ENCODE results near the gene LAT.

LAT gene

DNA sequence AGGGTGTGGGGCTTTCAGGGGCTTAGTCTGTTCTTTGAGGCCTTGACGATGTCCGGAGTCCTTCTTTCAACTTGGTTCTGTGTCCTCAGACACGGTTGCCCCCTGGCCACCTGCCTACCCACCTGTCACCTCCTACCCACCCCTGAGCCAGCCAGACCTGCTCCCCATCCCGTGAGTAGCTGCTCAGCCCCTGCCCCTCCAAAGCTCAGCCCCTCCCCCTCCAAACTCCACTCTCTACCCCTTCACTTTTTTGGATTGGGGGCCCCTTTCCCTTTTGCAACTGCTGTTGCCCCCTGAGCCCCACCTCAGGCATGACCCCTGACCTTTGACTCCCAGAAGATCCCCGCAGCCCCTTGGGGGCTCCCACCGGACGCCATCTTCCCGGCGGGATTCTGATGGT lies 1.2 kb downstream of the LAT start:
- Histone ChIP-seq H4K20me1 (ENCODE audit: insufficient read depth, low read length, poor library complexity, severe bottlenecking) (no peaks in the 10 kb centered on the region), H3K36me3 (ENCODE audit: insufficient read depth, low read length) (no peaks in the 10 kb centered on the region; the same call in 1 of the 2 replicates), H3K79me2 (ENCODE audit: insufficient read depth, low read length) (peaks cover 26% of the 10 kb centered on the region), H3F3A (ENCODE audit: low read depth) (no peaks in the 10 kb centered on the region; the same call in 1 of the 2 replicates), H2AFZ (ENCODE audit: low read length) (no peak overlapping the region), H3K4me2 (ENCODE audit: low read depth, low read length, poor library complexity, severe bottlenecking) (peak overlapping the region; percentile 92), H3K9ac (ENCODE audit: low read depth, low read length, poor library complexity, severe bottlenecking) (peak overlapping the region; percentile 88), H3K9me3 (ENCODE audit: insufficient read depth, low read depth, low read length) (peaks cover 4% of the 10 kb centered on the region; the same call in 1 of the 2 replicates), H3K27me3 (ENCODE audit: insufficient read depth, low read length, poor library complexity, severe bottlenecking) (no peaks in the 10 kb centered on the region), H3K9me2 (replicated peaks; ENCODE audit: low read depth, low read length) (no peaks in the 10 kb centered on the region), H3K4me3 (ENCODE audit: low read length, poor library complexity, severe bottlenecking) (peak overlapping the region; percentile 89), H3K4me1 (ENCODE audit: insufficient read depth, low read length, poor library complexity, severe bottlenecking) (peaks cover 39% of the 10 kb centered on the region)
- TF ChIP-seq EZH2phosphoT487 (IDR thresholded peaks at IDR 0.05; ENCODE audit: borderline replicate concordance), result no peak
- TF ChIP-seq, protein P1, sequence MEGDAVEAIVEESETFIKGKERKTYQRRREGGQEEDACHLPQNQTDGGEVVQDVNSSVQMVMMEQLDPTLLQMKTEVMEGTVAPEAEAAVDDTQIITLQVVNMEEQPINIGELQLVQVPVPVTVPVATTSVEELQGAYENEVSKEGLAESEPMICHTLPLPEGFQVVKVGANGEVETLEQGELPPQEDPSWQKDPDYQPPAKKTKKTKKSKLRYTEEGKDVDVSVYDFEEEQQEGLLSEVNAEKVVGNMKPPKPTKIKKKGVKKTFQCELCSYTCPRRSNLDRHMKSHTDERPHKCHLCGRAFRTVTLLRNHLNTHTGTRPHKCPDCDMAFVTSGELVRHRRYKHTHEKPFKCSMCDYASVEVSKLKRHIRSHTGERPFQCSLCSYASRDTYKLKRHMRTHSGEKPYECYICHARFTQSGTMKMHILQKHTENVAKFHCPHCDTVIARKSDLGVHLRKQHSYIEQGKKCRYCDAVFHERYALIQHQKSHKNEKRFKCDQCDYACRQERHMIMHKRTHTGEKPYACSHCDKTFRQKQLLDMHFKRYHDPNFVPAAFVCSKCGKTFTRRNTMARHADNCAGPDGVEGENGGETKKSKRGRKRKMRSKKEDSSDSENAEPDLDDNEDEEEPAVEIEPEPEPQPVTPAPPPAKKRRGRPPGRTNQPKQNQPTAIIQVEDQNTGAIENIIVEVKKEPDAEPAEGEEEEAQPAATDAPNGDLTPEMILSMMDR (conservative IDR thresholded peaks at IDR 0.05; ENCODE audit: low read length), result no peak

GRCh38 chr16:28986492-28986891 lies 1.6 kb downstream of the LAT start:
- H3K4me3 ChIP-seq (ENCODE audit: low read length, poor library complexity, severe bottlenecking), result peak overlapping the region; percentile 89
- no peaks in the 10 kb centered on the region for H4K20me1 ChIP-seq (ENCODE audit: insufficient read depth, low read length, poor library complexity, severe bottlenecking)
- H3F3A ChIP-seq (ENCODE audit: low read depth), result no peaks in the 10 kb centered on the region; the same call in 1 of the 2 replicates
- peaks cover 4% of the 10 kb centered on the region; the same call in 1 of the 2 replicates for H3K9me3 ChIP-seq (ENCODE audit: insufficient read depth, low read depth, low read length)
- H2AFZ ChIP-seq (ENCODE audit: low read length), result no peak overlapping the region
- H3K4me1 ChIP-seq (ENCODE audit: insufficient read depth, low read length, poor library complexity, severe bottlenecking), result peaks cover 39% of the 10 kb centered on the region
- H3K36me3 ChIP-seq (ENCODE audit: insufficient read depth, low read length), result no peaks in the 10 kb centered on the region; the same call in 1 of the 2 replicates
- H3K9ac ChIP-seq (ENCODE audit: low read depth, low read length, poor library complexity, severe bottlenecking), result no peak overlapping the region
- TF ChIP-seq, protein P1 (conservative IDR thresholded peaks at IDR 0.05; ENCODE audit: low read length), result no peak
- no peak for TF ChIP-seq EZH2phosphoT487 (IDR thresholded peaks at IDR 0.05; ENCODE audit: borderline replicate concordance)
- H3K4me2 ChIP-seq (ENCODE audit: low read depth, low read length, poor library complexity, severe bottlenecking), result peak overlapping the region; percentile 92
- H3K27me3 ChIP-seq (ENCODE audit: insufficient read depth, low read length, poor library complexity, severe bottlenecking), result no peaks in the 10 kb centered on the region
- H3K79me2 ChIP-seq (ENCODE audit: insufficient read depth, low read length), result peaks cover 26% of the 10 kb centered on the region
- H3K9me2 ChIP-seq (replicated peaks; ENCODE audit: low read depth, low read length), result no peaks in the 10 kb centered on the region

DNA sequence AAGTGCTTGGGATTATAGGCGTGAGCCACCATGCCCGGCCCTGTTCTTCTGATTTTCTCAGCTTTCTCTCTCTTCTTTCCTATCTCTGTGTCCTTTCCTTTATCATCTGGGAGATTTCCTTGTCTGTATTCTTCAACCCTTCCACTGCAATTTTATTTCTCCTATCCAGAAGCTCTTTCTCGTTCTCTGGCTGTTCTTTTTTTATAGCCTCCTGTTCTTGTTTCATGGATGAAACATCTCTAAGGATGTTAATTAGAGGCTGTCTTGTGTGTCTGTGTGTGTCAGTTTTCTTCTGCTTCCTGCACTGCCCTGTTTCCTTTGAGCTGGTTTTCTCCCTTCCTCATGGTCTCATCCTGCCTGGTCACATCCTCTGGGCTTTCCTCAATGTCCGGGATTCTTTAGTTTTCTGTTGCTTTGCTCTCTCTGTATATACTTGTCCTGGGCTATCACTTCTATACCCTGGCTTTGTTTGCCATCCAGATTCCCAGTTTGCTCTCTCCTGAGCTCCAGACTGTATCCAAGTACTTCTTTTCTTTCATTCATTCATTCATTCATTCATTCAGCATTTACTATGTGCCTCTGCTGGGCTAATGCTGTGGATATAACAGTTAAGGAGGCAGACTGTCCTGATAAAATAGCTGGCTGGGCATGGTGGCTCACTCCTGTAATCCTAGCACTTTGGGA lies 2.5 kb downstream of the LAT start:
- Histone ChIP-seq H3K79me2 (ENCODE audit: insufficient read depth, low read length) (peaks cover 26% of the 10 kb centered on the region), H3K9me3 (ENCODE audit: insufficient read depth, low read depth, low read length) (peaks cover 4% of the 10 kb centered on the region; the same call in 1 of the 2 replicates), H3K4me1 (ENCODE audit: insufficient read depth, low read length, poor library complexity, severe bottlenecking) (peaks cover 39% of the 10 kb centered on the region), H3F3A (ENCODE audit: low read depth) (no peaks in the 10 kb centered on the region; the same call in 1 of the 2 replicates), H4K20me1 (ENCODE audit: insufficient read depth, low read length, poor library complexity, severe bottlenecking) (no peaks in the 10 kb centered on the region), H3K9me2 (replicated peaks; ENCODE audit: low read depth, low read length) (no peaks in the 10 kb centered on the region), H3K4me3 (ENCODE audit: low read length, poor library complexity, severe bottlenecking) (no peak overlapping the region), H3K4me2 (ENCODE audit: low read depth, low read length, poor library complexity, severe bottlenecking) (no peak overlapping the region), H3K9ac (ENCODE audit: low read depth, low read length, poor library complexity, severe bottlenecking) (no peak overlapping the region), H2AFZ (ENCODE audit: low read length) (no peak overlapping the region), H3K27me3 (ENCODE audit: insufficient read depth, low read length, poor library complexity, severe bottlenecking) (no peaks in the 10 kb centered on the region), H3K36me3 (ENCODE audit: insufficient read depth, low read length) (no peaks in the 10 kb centered on the region; the same call in 1 of the 2 replicates)
- TF ChIP-seq, protein P1 (conservative IDR thresholded peaks at IDR 0.05; ENCODE audit: low read length), result no peak
- TF ChIP-seq EZH2phosphoT487 (IDR thresholded peaks at IDR 0.05; ENCODE audit: borderline replicate concordance), result no peak
